HepG2 (cell line): ENCODE results near the gene SH3PXD2A. TPM values are rescaled to one million over a fixed set of nuclear protein-coding genes. Genes with fewer than 3 reads are reported as not detected.
A peak's percentile ranks its signal among the peaks of the same experiment; 100 is the strongest.

Experiments used
- ESRRA ChIP-seq: sonication (generic); formaldehyde crosslinking; IDR thresholded peaks from 2 replicates; pipeline ENCODE4 v1.5.1; 2020; ENCODE audit warnings: mild to moderate bottlenecking, low read depth, missing genetic modification reagents
- FOXC1 ChIP-seq: sonication (generic); formaldehyde crosslinking; IDR thresholded peaks from 2 replicates; pipeline ENCODE4 v1.8.0; 2022; ENCODE audit warnings: mild to moderate bottlenecking, missing genetic modification reagents, borderline replicate concordance
- HNF1A ChIP-seq, 2 experiments: sonication (generic) in 1 of 2; formaldehyde crosslinking in 1 of 2; IDR thresholded peaks; 2 replicates each; pipeline versions ENCODE4 v1.4.0 to v1.6.1; 2016 to 2020; ENCODE audit warnings: borderline replicate concordance in 1 of 2, low read depth in 1 of 2, mild to moderate bottlenecking in 1 of 2, missing genetic modification reagents in 1 of 2
- ISX ChIP-seq: sonication (generic); formaldehyde crosslinking; conservative IDR thresholded peaks from 2 replicates; pipeline ENCODE4 v1.5.0; 2020; ENCODE audit warnings: missing genetic modification reagents
- LCORL ChIP-seq, 2 experiments: fragments of 450-650 bp in 1 of 2; sonication (generic) in 1 of 2; formaldehyde crosslinking in 1 of 2; IDR thresholded peaks; 2 replicates each; pipeline versions ENCODE4 v1.5.0 to v1.6.1; 2017 to 2020; ENCODE audit warnings: antibody characterized with exemption in 1 of 2, missing genetic modification reagents in 1 of 2
- MAX ChIP-seq: IDR thresholded peaks from 2 replicates; pipeline ENCODE4 v1.6.1; 2012; ENCODE audit warnings: inconsistent platforms
- MXD4 ChIP-seq: IDR thresholded peaks from 2 replicates; pipeline ENCODE4 v1.6.1; 2016; ENCODE audit warnings: mild to moderate bottlenecking, missing biosample characterization, missing genetic modification reagents
- PAXIP1 ChIP-seq: sonication (generic); formaldehyde crosslinking; conservative IDR thresholded peaks from 2 replicates; pipeline ENCODE4 v1.4.0; 2020; ENCODE audit warnings: mild to moderate bottlenecking, missing genetic modification reagents, moderate library complexity
- SOX5 ChIP-seq: IDR thresholded peaks from 2 replicates; pipeline ENCODE4 v1.6.1; 2016; ENCODE audit warnings: borderline replicate concordance
- TRIM24 ChIP-seq: sonication (generic); formaldehyde crosslinking; IDR thresholded peaks from 2 replicates; pipeline ENCODE4 v1.8.0; 2022; ENCODE audit warnings: mild to moderate bottlenecking, missing genetic modification reagents
- ZFX ChIP-seq: sonication (generic); formaldehyde crosslinking; IDR thresholded peaks from 2 replicates; pipeline ENCODE4 v1.4.0; 2020; ENCODE audit warnings: mild to moderate bottlenecking, low read depth, missing genetic modification reagents, moderate library complexity
- ZKSCAN1 ChIP-seq: fragments of 150-350 bp; IDR thresholded peaks from 2 replicates; pipeline ENCODE4 v1.6.1; 2014; ENCODE audit warnings: low read length
- ZMAT3 ChIP-seq: sonication (generic); formaldehyde crosslinking; conservative IDR thresholded peaks from 2 replicates; pipeline ENCODE4 v1.7.0; 2021; ENCODE audit warnings: missing genetic modification reagents
- ZNF350 ChIP-seq: sonication (generic); formaldehyde crosslinking; IDR thresholded peaks from 2 replicates; pipeline ENCODE4 v1.4.0; 2020; ENCODE audit warnings: mild to moderate bottlenecking, low read depth, missing genetic modification reagents, borderline replicate concordance
- ZNF570 ChIP-seq: sonication (generic); formaldehyde crosslinking; IDR thresholded peaks from 2 replicates; pipeline ENCODE4 v1.4.0; 2020; ENCODE audit warnings: mild to moderate bottlenecking, missing genetic modification reagents, borderline replicate concordance
- ZNF710 ChIP-seq: sonication (generic); formaldehyde crosslinking; IDR thresholded peaks from 2 replicates; pipeline ENCODE4 v1.5.0; 2020; ENCODE audit warnings: mild to moderate bottlenecking, missing genetic modification reagents, borderline replicate concordance
- polyA plus RNA-seq, 8 experiments: library from polyadenylated mRNA; depleted of rRNA in 3 of 8; stranded (reverse) in 7 of 8; unstranded in 1 of 8; fragments of >200 nt; fragmentation: Illumina TruSeq in 4 of 8; extraction: Trizol in 4 of 8; gene quantifications; 2 replicates each; pipeline versions ENCODE4 v1.2.1 to v1.2.3, GENCODE V29; 2011 to 2016; ENCODE audit warnings: low read depth in 4 of 8, missing spikeins in 1 of 8, mixed read lengths in 1 of 8; ENCODE audit not compliant: insufficient read depth in 1 of 8
- total RNA-seq, 5 experiments: library from RNA; depleted of rRNA; stranded (reverse); fragments of >200 nt; fragmentation: Illumina TruSeq; extraction: Trizol; gene quantifications; 2 replicates each; pipeline ENCODE4 v1.2.3, GENCODE V29; 2016; ENCODE audit warnings: low read depth in 1 of 5

SH3PXD2A gene
- total and polyA plus RNA-seq, 2 of the 13 experiments (the other 11 are each of a cell fraction or from before 2014, with no cell fraction given), result 11.1 to 11.3 TPM

GRCh38 chr10:103833731-103834365 lies 21.5 kb downstream of the SH3PXD2A start (continued):
- TF ChIP-seq HNF1A (IDR thresholded peaks at IDR 0.05; ENCODE audit: low read depth) (peak; percentile 38; the same call in 1 of the 2 replicates), HNF1A (CRISPR knock-in tag; IDR thresholded peaks at IDR 0.05; ENCODE audit: borderline replicate concordance) (0 out of 2 replicates have a peak, but pooled peaks have one; percentile 30), PAXIP1 (CRISPR knock-in tag) (peak; percentile 95), ZNF570 (CRISPR knock-in tag) (no peak), ZNF350 (CRISPR knock-in tag) (peak; percentile 66; the same call in 1 of the 2 replicates), LCORL (IDR thresholded peaks at IDR 0.05) (no peak), LCORL (CRISPR knock-in tag; IDR thresholded peaks at IDR 0.05) (peak; percentile 94), FOXC1 (CRISPR knock-in tag) (no peak), ESRRA (CRISPR knock-in tag) (peak; percentile 44; the same call in 1 of the 2 replicates), ZMAT3 (CRISPR knock-in tag) (peak; percentile 67; the same call in 1 of the 2 replicates), MXD4 (CRISPR knock-in tag) (peak; percentile 35; the same call in 1 of the 2 replicates), SOX5 (CRISPR knock-in tag) (peak; percentile 74; the same call in 1 of the 2 replicates), TRIM24 (CRISPR knock-in tag) (0 out of 2 replicates have a peak, but pooled peaks have one; percentile 52), ZFX (CRISPR knock-in tag) (no peak; the same call in 1 of the 2 replicates), ZKSCAN1 (no peak), ZNF710 (CRISPR knock-in tag) (peak; percentile 89), ISX (CRISPR knock-in tag) (no peak), MAX (0 out of 2 replicates have a peak, but pooled peaks have one; percentile 21)
